GM12891 (cell line): ENCODE data around the gene MOAP1.
"Not testable (repeated sequence)": the region's sequence is repeated elsewhere in the genome, so short reads cannot be mapped to it uniquely, and the experiment has no call there.

Experiments used
- DNase-seq: peaks from one replicate; pipeline ENCODE4 v3.0.0; 2011; ENCODE audit warnings: low spot score; ENCODE audit not compliant: insufficient read length
- FAIRE-seq: peaks from 2 replicates; lab custom pipeline; 2011; peaks lifted over from hg19 to GRCh38; lab: Jason Lieb, UNC
- PAX5 ChIP-seq: IDR thresholded peaks from 2 replicates; pipeline ENCODE4 v1.6.1; 2011; ENCODE audit warnings: low read length, moderate library complexity, mild to moderate bottlenecking; ENCODE audit not compliant: insufficient read depth, severe bottlenecking
- POLR2A ChIP-seq: IDR thresholded peaks from 2 replicates; pipeline ENCODE4 v1.6.1; 2011; ENCODE audit warnings: low read depth, low read length, control low read depth
- POLR2AphosphoS5 ChIP-seq: IDR thresholded peaks from 2 replicates; pipeline ENCODE4 v1.6.1; 2011; ENCODE audit warnings: low read depth, low read length, control low read depth
- POU2F2 ChIP-seq: IDR thresholded peaks from 2 replicates; pipeline ENCODE4 v1.6.1; 2011; ENCODE audit warnings: low read depth, mild to moderate bottlenecking, control low read depth, low read length, moderate library complexity
- SPI1 ChIP-seq: IDR thresholded peaks from 2 replicates; pipeline ENCODE4 v1.6.1; 2011; ENCODE audit warnings: low read depth, low read length, control low read depth
- TAF1 ChIP-seq: IDR thresholded peaks from 2 replicates; pipeline ENCODE4 v1.6.1; 2011; ENCODE audit warnings: low read depth, low read length, control low read depth

MOAP1 gene

GRCh38 chr14:93161411-93161940, 23.2 kb downstream of the MOAP1 start:
- no peak for FAIRE-seq
- TF ChIP-seq POU2F2 (no peak), PAX5 (no peak), SPI1 (no peak), POLR2AphosphoS5 (no peak), TAF1 (no peak), POLR2A (no peak)
- DNase-seq, result no peak

GRCh38 chr14:93160353-93160801, 24.3 kb downstream of the MOAP1 start:
- FAIRE-seq, result peak; percentile 5
- no peak for TF ChIP-seq POU2F2
- no peak for DNase-seq

GRCh38 chr14:93159625-93160352, 24.9 kb downstream of the MOAP1 start:
- FAIRE-seq, DNase-seq: not testable (repeated sequence)

- not testable (repeated sequence) for FAIRE-seq, DNase-seq
These were observed 26.3 kb downstream of the MOAP1 start for GRCh38 chr14:93158349-93158748.

- FAIRE-seq (no peak), DNase-seq (no peak)
- TF ChIP-seq TAF1, result no peak
- TF ChIP-seq POLR2A, result no peak
- no peak for TF ChIP-seq POU2F2
- TF ChIP-seq POLR2AphosphoS5, result no peak
- TF ChIP-seq SPI1, result no peak
- no peak for TF ChIP-seq PAX5
These were observed 27.9 kb downstream of the MOAP1 start for GRCh38 chr14:93156693-93157369.

- TF ChIP-seq PAX5 (no peak), TAF1 (no peak), POU2F2 (no peak), POLR2A (no peak), SPI1 (no peak), POLR2AphosphoS5 (no peak)
- FAIRE-seq (no peak), DNase-seq (no peak)
These were observed 29.0 kb downstream of the MOAP1 start for GRCh38 chr14:93155667-93156066.

GRCh38 chr14:93153121-93153520, 31.6 kb downstream of the MOAP1 start:
- no peak for DNase-seq
- TF ChIP-seq POLR2A, result no peak
- no peak for TF ChIP-seq POU2F2
- TF ChIP-seq SPI1, result no peak
- TF ChIP-seq POLR2AphosphoS5, result no peak
- TF ChIP-seq TAF1, result no peak
- TF ChIP-seq PAX5, result no peak
- no peak for FAIRE-seq

GRCh38 chr14:93150227-93151208, 34.2 kb downstream of the MOAP1 start:
- FAIRE-seq, result no peak
- no peak for TF ChIP-seq POLR2AphosphoS5
- no peak for TF ChIP-seq POLR2A
- TF ChIP-seq PAX5, result no peak
- no peak for TF ChIP-seq TAF1
- no peak for TF ChIP-seq SPI1
- TF ChIP-seq POU2F2, result no peak

GRCh38 chr14:93148979-93149378, 35.7 kb downstream of the MOAP1 start:
- no peak for DNase-seq
- no peak for FAIRE-seq
- TF ChIP-seq POLR2A (no peak), PAX5 (no peak), SPI1 (no peak), TAF1 (no peak), POLR2AphosphoS5 (no peak), POU2F2 (no peak)

More at GRCh38 chr14:93150227-93151208, 34.2 kb downstream of the MOAP1 start:
- no peak for DNase-seq
